ENCODE results near the gene EEPD1.
"Not testable (repeated sequence)": the region's sequence is repeated elsewhere in the genome, so short reads cannot be mapped to it uniquely, and the experiment has no call there.

Gene EEPD1

GRCh38 chr7:36253699-36254098 lies 100.6 kb downstream of the EEPD1 start:
- no peak for DNase-seq (ENCODE audit: low read depth)

GRCh38 chr7:36258510-36259259 lies 105.6 kb downstream of the EEPD1 start:
- not testable (repeated sequence) for DNase-seq (ENCODE audit: low read depth)

GRCh38 chr7:36260481-36260880 lies 107.4 kb downstream of the EEPD1 start:
- no peak for DNase-seq (ENCODE audit: low read depth)

GRCh38 chr7:36261019-36261754 lies 108.1 kb downstream of the EEPD1 start:
- DNase-seq (ENCODE audit: low read depth): no peak

- no peak for DNase-seq (ENCODE audit: low read depth)
Observed at GRCh38 chr7:36262309-36263094, 109.4 kb downstream of the EEPD1 start.

GRCh38 chr7:36263095-36263484 lies 110.0 kb downstream of the EEPD1 start:
- DNase-seq (ENCODE audit: low read depth): no peak

- DNase-seq (ENCODE audit: low read depth): no peak
Observed at GRCh38 chr7:36264123-36264801, 111.2 kb downstream of the EEPD1 start.

- DNase-seq (ENCODE audit: low read depth): no peak
Observed at GRCh38 chr7:36264913-36265516, 112.0 kb downstream of the EEPD1 start.

- no peak for DNase-seq (ENCODE audit: low read depth)
Observed at GRCh38 chr7:36265680-36266079, 112.6 kb downstream of the EEPD1 start.

- DNase-seq (ENCODE audit: low read depth): no peak
Observed at GRCh38 chr7:36266190-36266589, 113.1 kb downstream of the EEPD1 start.

GRCh38 chr7:36266683-36267082 lies 113.6 kb downstream of the EEPD1 start:
- no peak for DNase-seq (ENCODE audit: low read depth)

- no peak for DNase-seq (ENCODE audit: low read depth)
Observed at GRCh38 chr7:36272211-36272566, 119.1 kb downstream of the EEPD1 start.

GRCh38 chr7:36272567-36273269 lies 119.7 kb downstream of the EEPD1 start:
- no peak for DNase-seq (ENCODE audit: low read depth)

GRCh38 chr7:36273836-36274235 lies 120.8 kb downstream of the EEPD1 start:
- DNase-seq (ENCODE audit: low read depth): no peak

- no peak for DNase-seq (ENCODE audit: low read depth)
Observed at GRCh38 chr7:36275735-36276284, 122.8 kb downstream of the EEPD1 start.

- DNase-seq (ENCODE audit: low read depth): no peak
Observed at GRCh38 chr7:36276428-36277248, 123.6 kb downstream of the EEPD1 start.

- no peak for DNase-seq (ENCODE audit: low read depth)
Observed at GRCh38 chr7:36277249-36277542, 124.1 kb downstream of the EEPD1 start.

- no peak for DNase-seq (ENCODE audit: low read depth)
Observed at GRCh38 chr7:36278069-36278619, 125.1 kb downstream of the EEPD1 start.

- DNase-seq (ENCODE audit: low read depth): no peak
Observed at GRCh38 chr7:36278620-36279172, 125.6 kb downstream of the EEPD1 start.
